ENCODE results near the gene KIAA1217.

KIAA1217 gene

GRCh38 chr10:24456322-24456721 lies 247.4 kb downstream of the KIAA1217 start:
- H3K4me3 ChIP-seq (ENCODE audit: control insufficient read depth, low read depth, low read length), result no peak overlapping the region
- no peak for TF ChIP-seq CTCF (conservative IDR thresholded peaks at IDR 0.05; ENCODE audit: control insufficient read depth, insufficient read depth, low read depth, low read length)
- DNase-seq (ENCODE audit: low read depth), result peak; percentile 99

- DNase-seq (ENCODE audit: low read depth), result peak; percentile 68
- no peak for TF ChIP-seq CTCF (conservative IDR thresholded peaks at IDR 0.05; ENCODE audit: control insufficient read depth, insufficient read depth, low read depth, low read length)
- no peak overlapping the region for H3K4me3 ChIP-seq (ENCODE audit: control insufficient read depth, low read depth, low read length)
Measured at GRCh38 chr10:24457661-24458318, 248.9 kb downstream of the KIAA1217 start.

- H3K4me3 ChIP-seq (ENCODE audit: control insufficient read depth, low read depth, low read length), result no peak overlapping the region
- DNase-seq (ENCODE audit: low read depth), result no peak
- TF ChIP-seq CTCF (conservative IDR thresholded peaks at IDR 0.05; ENCODE audit: control insufficient read depth, insufficient read depth, low read depth, low read length), result no peak
Measured at GRCh38 chr10:24459836-24460235, 250.9 kb downstream of the KIAA1217 start.

GRCh38 chr10:24462291-24462813 lies 253.4 kb downstream of the KIAA1217 start:
- TF ChIP-seq CTCF (conservative IDR thresholded peaks at IDR 0.05; ENCODE audit: control insufficient read depth, insufficient read depth, low read depth, low read length), result no peak
- DNase-seq (ENCODE audit: low read depth), result no peak

GRCh38 chr10:24462889-24463552 lies 254.1 kb downstream of the KIAA1217 start:
- TF ChIP-seq CTCF (conservative IDR thresholded peaks at IDR 0.05; ENCODE audit: control insufficient read depth, insufficient read depth, low read depth, low read length), result peak; percentile 50
- DNase-seq (ENCODE audit: low read depth), result peak; percentile 54
- H3K4me3 ChIP-seq (ENCODE audit: control insufficient read depth, low read depth, low read length), result no peak overlapping the region

More at GRCh38 chr10:24462291-24462813, 253.4 kb downstream of the KIAA1217 start:
- no peak overlapping the region for H3K4me3 ChIP-seq (ENCODE audit: control insufficient read depth, low read depth, low read length)

GRCh38 chr10:24463611-24464426 lies 254.9 kb downstream of the KIAA1217 start:
- no peak for TF ChIP-seq CTCF (conservative IDR thresholded peaks at IDR 0.05; ENCODE audit: control insufficient read depth, insufficient read depth, low read depth, low read length)
- DNase-seq (ENCODE audit: low read depth), result peak; percentile 99
- H3K4me3 ChIP-seq (ENCODE audit: control insufficient read depth, low read depth, low read length), result no peak overlapping the region
